Measurements from ENCODE around the gene ATF7IP2. TPM values are rescaled to one million over a fixed set of nuclear protein-coding genes. Genes with fewer than 3 reads are reported as not detected.

ATF7IP2 gene
- total and polyA plus RNA-seq, 3 donors from 2014 or later, result 110 to 293 (median 227) TPM

GRCh38 chr16:10345629-10346028 lies 40.2 kb upstream of the ATF7IP2 start:
- no peak for TF ChIP-seq POLR2A (IDR thresholded peaks at IDR 0.05)
- TF ChIP-seq CTCF (IDR thresholded peaks at IDR 0.05), result no peak
- Histone ChIP-seq H3K9me3 (no peaks in the 10 kb centered on the region), H3K4me1 (no peaks in the 10 kb centered on the region), H3K27ac (no peak overlapping the region), H3K36me3 (ENCODE audit: low read depth, missing control alignments) (no peaks in the 10 kb centered on the region), H3K27me3 (no peaks in the 10 kb centered on the region), H3K4me3 (no peak overlapping the region)
- DNase-seq, result no peak
- 88 to 92% methylated on average over 3 of the region's 3 CpGs for WGBS, 2 donors
- intact Hi-C loops (cut with DNase I; ENCODE audit: low total_unique reads), result no loop called here

- Histone ChIP-seq H3K36me3 (ENCODE audit: low read depth, missing control alignments) (no peaks in the 10 kb centered on the region), H3K9me3 (no peaks in the 10 kb centered on the region), H3K27ac (no peak overlapping the region), H3K4me1 (no peaks in the 10 kb centered on the region), H3K4me3 (no peak overlapping the region), H3K27me3 (no peaks in the 10 kb centered on the region)
- intact Hi-C loops (cut with DNase I; ENCODE audit: low total_unique reads), result no loop called here
- no peak for DNase-seq
- 92 to 93% methylated on average over 3 to 5 of the region's 5 CpGs for WGBS, 2 donors
- TF ChIP-seq CTCF (IDR thresholded peaks at IDR 0.05), result no peak
- TF ChIP-seq POLR2A (IDR thresholded peaks at IDR 0.05), result no peak
Measured at GRCh38 chr16:10349851-10350250, 36.0 kb upstream of the ATF7IP2 start.

GRCh38 chr16:10352262-10352661 lies 33.6 kb upstream of the ATF7IP2 start:
- intact Hi-C loops (cut with DNase I; ENCODE audit: low total_unique reads), result no loop called here
- Histone ChIP-seq H3K27me3 (no peaks in the 10 kb centered on the region), H3K9me3 (no peaks in the 10 kb centered on the region), H3K27ac (peak overlapping the region in 1 of 2 donors; percentile 55), H3K4me3 (no peak overlapping the region), H3K4me1 (peaks cover 7% of the 10 kb centered on the region), H3K36me3 (ENCODE audit: low read depth, missing control alignments) (no peaks in the 10 kb centered on the region)
- no peak for DNase-seq
- WGBS, 2 donors, result 35 to 46% methylated on average over 2 of the region's 2 CpGs
- TF ChIP-seq CTCF (IDR thresholded peaks at IDR 0.05), result no peak
- no peak for TF ChIP-seq POLR2A (IDR thresholded peaks at IDR 0.05)

GRCh38 chr16:10355589-10355988 lies 30.3 kb upstream of the ATF7IP2 start:
- intact Hi-C loops (cut with DNase I; ENCODE audit: low total_unique reads), result no loop called here
- no peak for TF ChIP-seq CTCF (IDR thresholded peaks at IDR 0.05)
- no peak for TF ChIP-seq POLR2A (IDR thresholded peaks at IDR 0.05)
- DNase-seq, result peak; percentile 44
- H3K4me1 ChIP-seq, result peaks cover 16% of the 10 kb centered on the region
- H3K36me3 ChIP-seq (ENCODE audit: low read depth, missing control alignments), result no peaks in the 10 kb centered on the region
- no peaks in the 10 kb centered on the region for H3K27me3 ChIP-seq
- no peaks in the 10 kb centered on the region for H3K9me3 ChIP-seq
- H3K4me3 ChIP-seq, result peak overlapping the region; percentile 5 to 32
- H3K27ac ChIP-seq, result peak overlapping the region; percentile 75 to 83
- 67 to 94% methylated on average over 23 of the region's 23 CpGs for WGBS, 2 donors

Data from testis (tissue), 3 donors.